Right lobe of liver (tissue), 4 donors: ENCODE data around the gene TLE1.

Source experiments
- CTCF ChIP-seq, 4 donors: fragments of 200-600 bp in 3 of 4; fragments of 450-650 bp in 1 of 4; IDR thresholded peaks; one replicate each; pipeline versions ENCODE4 v1.5.1 to v1.8.0; 2016 to 2022; ENCODE audit warnings: antibody characterized with exemption in 4 of 4, mild to moderate bottlenecking in 2 of 4
- POLR2A ChIP-seq: fragments of 450-650 bp; IDR thresholded peaks from one replicate; pipeline ENCODE4 v1.6.1; 2017; ENCODE audit warnings: antibody characterized with exemption, mild to moderate bottlenecking
- donor health status: DM: no; HTN: no; CAD: no.
- donor health status: DM: no; HTN: no; CAD: no.
- donor health status: DM: no; HTN: yes; CAD: no.

- TF ChIP-seq POLR2A (no peak), CTCF (IDR thresholded peaks at IDR 0.05) (no peak)
Observed at GRCh38 chr9:81608289-81608657, 81.1 kb downstream of the TLE1 start.
